Fibroblast of lung (primary cell): Measurements from ENCODE around the gene BIRC3.

Source experiments
- EZH2 ChIP-seq: IDR thresholded peaks from 2 replicates; pipeline ENCODE4 v1.5.1; 2012; ENCODE audit warnings: low read length, control low read depth, mild to moderate bottlenecking; ENCODE audit errors: missing control alignments
- TF ChIP-seq, protein P1 (sequence below), 2 donors: IDR thresholded peaks in 1 of 2; conservative IDR thresholded peaks in 1 of 2; 1 replicate in 1 of 2; 2 replicates in 1 of 2; pipeline ENCODE4 v1.5.1; 2011 to 2012; ENCODE audit warnings: low read length in 2 of 2, control low read depth in 1 of 2, inconsistent platforms in 1 of 2, low read depth in 1 of 2, mild to moderate bottlenecking in 1 of 2

DNA sequence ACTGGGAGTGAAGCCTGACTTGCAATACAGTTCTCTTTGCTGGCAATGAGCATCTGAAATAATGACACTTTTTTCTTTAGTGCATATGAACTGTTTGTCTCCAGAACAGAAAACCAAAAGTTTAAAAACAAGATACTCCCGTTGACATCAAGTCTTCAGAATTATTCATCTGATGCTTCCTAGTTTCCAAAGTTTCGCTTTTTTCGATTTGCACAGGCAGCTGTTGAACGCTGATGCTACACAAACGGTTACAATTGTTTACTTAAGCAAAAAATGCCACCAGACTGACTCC, 29.1 kb downstream of the BIRC3 start:
- TF ChIP-seq, protein P1, sequence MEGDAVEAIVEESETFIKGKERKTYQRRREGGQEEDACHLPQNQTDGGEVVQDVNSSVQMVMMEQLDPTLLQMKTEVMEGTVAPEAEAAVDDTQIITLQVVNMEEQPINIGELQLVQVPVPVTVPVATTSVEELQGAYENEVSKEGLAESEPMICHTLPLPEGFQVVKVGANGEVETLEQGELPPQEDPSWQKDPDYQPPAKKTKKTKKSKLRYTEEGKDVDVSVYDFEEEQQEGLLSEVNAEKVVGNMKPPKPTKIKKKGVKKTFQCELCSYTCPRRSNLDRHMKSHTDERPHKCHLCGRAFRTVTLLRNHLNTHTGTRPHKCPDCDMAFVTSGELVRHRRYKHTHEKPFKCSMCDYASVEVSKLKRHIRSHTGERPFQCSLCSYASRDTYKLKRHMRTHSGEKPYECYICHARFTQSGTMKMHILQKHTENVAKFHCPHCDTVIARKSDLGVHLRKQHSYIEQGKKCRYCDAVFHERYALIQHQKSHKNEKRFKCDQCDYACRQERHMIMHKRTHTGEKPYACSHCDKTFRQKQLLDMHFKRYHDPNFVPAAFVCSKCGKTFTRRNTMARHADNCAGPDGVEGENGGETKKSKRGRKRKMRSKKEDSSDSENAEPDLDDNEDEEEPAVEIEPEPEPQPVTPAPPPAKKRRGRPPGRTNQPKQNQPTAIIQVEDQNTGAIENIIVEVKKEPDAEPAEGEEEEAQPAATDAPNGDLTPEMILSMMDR (conservative IDR thresholded peaks at IDR 0.05 in 1 of 2, IDR thresholded peaks at IDR 0.05 in 1 of 2; ENCODE audit: low read depth in 1 of 2, low read length in 2 of 2), result no peak
- no peak for TF ChIP-seq EZH2
